ENCODE measurements around the gene KCNG4. TPM values are rescaled to one million over a fixed set of nuclear protein-coding genes. Genes with fewer than 3 reads are reported as not detected.

KCNG4 gene
- not detected for total RNA-seq
- long read RNA-seq = 0 reads

GRCh38 chr16:84239909-84240308, at the start of gene KCNG4:
TSS of gene KCNG4 (minus strand) at chr16:84240012. CDS start at chr16:84237485, 2,527 bp downstream.
- DNase-seq (ENCODE audit: low spot score) = no peak

GRCh38 chr16:84288902-84289301, 49.1 kb upstream of the KCNG4 start:
- no peak for DNase-seq (ENCODE audit: low spot score)

GRCh38 chr16:84286578-84287240, 46.9 kb upstream of the KCNG4 start:
- no peak for DNase-seq (ENCODE audit: low spot score)

GRCh38 chr16:84284154-84284722, 44.4 kb upstream of the KCNG4 start:
- no peak for DNase-seq (ENCODE audit: low spot score)

GRCh38 chr16:84283314-84284153, 43.7 kb upstream of the KCNG4 start:
- no peak for DNase-seq (ENCODE audit: low spot score)

- DNase-seq (ENCODE audit: low spot score) = no peak
These were observed 42.7 kb upstream of the KCNG4 start for GRCh38 chr16:84282533-84282932.

- DNase-seq (ENCODE audit: low spot score) = no peak
These were observed 41.3 kb upstream of the KCNG4 start for GRCh38 chr16:84281074-84281473.

- no peak for DNase-seq (ENCODE audit: low spot score)
These were observed 40.1 kb upstream of the KCNG4 start for GRCh38 chr16:84279881-84280280.

- no peak for DNase-seq (ENCODE audit: low spot score)
These were observed 39.2 kb upstream of the KCNG4 start for GRCh38 chr16:84278968-84279367.

GRCh38 chr16:84278333-84278732, 38.5 kb upstream of the KCNG4 start:
- no peak for DNase-seq (ENCODE audit: low spot score)

GRCh38 chr16:84277244-84277823, 37.5 kb upstream of the KCNG4 start:
- no peak for DNase-seq (ENCODE audit: low spot score)

GRCh38 chr16:84275585-84276151, 35.9 kb upstream of the KCNG4 start:
- no peak for DNase-seq (ENCODE audit: low spot score)

- no peak for DNase-seq (ENCODE audit: low spot score)
These were observed 34.7 kb upstream of the KCNG4 start for GRCh38 chr16:84274515-84274914.

- no peak for DNase-seq (ENCODE audit: low spot score)
These were observed 33.0 kb upstream of the KCNG4 start for GRCh38 chr16:84272740-84273320.

GRCh38 chr16:84271866-84272265, 32.1 kb upstream of the KCNG4 start:
- DNase-seq (ENCODE audit: low spot score) = no peak

- no peak for DNase-seq (ENCODE audit: low spot score)
These were observed 31.2 kb upstream of the KCNG4 start for GRCh38 chr16:84271037-84271436.

GRCh38 chr16:84270531-84270930, 30.7 kb upstream of the KCNG4 start:
- DNase-seq (ENCODE audit: low spot score) = no peak

GRCh38 chr16:84270071-84270470, 30.3 kb upstream of the KCNG4 start:
- no peak for DNase-seq (ENCODE audit: low spot score)

- no peak for DNase-seq (ENCODE audit: low spot score)
These were observed 28.7 kb upstream of the KCNG4 start for GRCh38 chr16:84268291-84269040.

- no peak for DNase-seq (ENCODE audit: low spot score)
These were observed 27.6 kb upstream of the KCNG4 start for GRCh38 chr16:84267380-84267779.
